Neural progenitor cell (in vitro differentiated cells): Measurements from ENCODE around the gene CTNNA3.

Experiments used
- CTCF ChIP-seq: fragments of 200-600 bp; sonication (generic); IDR thresholded peaks from 2 replicates; pipeline ENCODE4 v1.5.1; 2017; ENCODE audit warnings: antibody characterized with exemption, mild to moderate bottlenecking
- EZH2phosphoT487 ChIP-seq: fragments of 200-600 bp; sonication (generic); IDR thresholded peaks from 2 replicates; pipeline ENCODE4 v1.6.1; 2017; ENCODE audit warnings: antibody characterized with exemption

GRCh38 chr10:66673071-66673470, 1022.9 kb downstream of the CTNNA3 start:
- no peak for TF ChIP-seq CTCF
- TF ChIP-seq EZH2phosphoT487: no peak
